ENCODE results near the gene HIPK2. TPM values are rescaled to one million over a fixed set of nuclear protein-coding genes. Genes with fewer than 3 reads are reported as not detected.

Gene HIPK2
- total and polyA plus RNA-seq, 2 donors (not counting 3 experiments of a cell fraction or from before 2014, with no cell fraction given): 9.0 to 43.8 TPM

GRCh38 chr7:139651914-139652313 is 125.9 kb downstream of the HIPK2 start:
- TF ChIP-seq MYC (IDR thresholded peaks at IDR 0.05; ENCODE audit: low read depth, low read length) (no peak), MAX (IDR thresholded peaks at IDR 0.05; ENCODE audit: insufficient read depth, insufficient read length) (no peak), CTCF (IDR thresholded peaks at IDR 0.05; ENCODE audit: extremely low read depth in 1 of 2, insufficient read depth in 1 of 2, low read depth in 1 of 2, low read length in 2 of 2) (no peak), EZH2 (IDR thresholded peaks at IDR 0.05; ENCODE audit: borderline replicate concordance, low read depth, low read length, severe bottlenecking) (no peak), POLR2A (IDR thresholded peaks at IDR 0.05; ENCODE audit: low read depth, low read length) (no peak), JUN (IDR thresholded peaks at IDR 0.05; ENCODE audit: borderline replicate concordance, insufficient read depth, insufficient read length, low read depth) (no peak), FOS (IDR thresholded peaks at IDR 0.05; ENCODE audit: borderline replicate concordance, insufficient read depth, low read length) (no peak), GATA2 (IDR thresholded peaks at IDR 0.05; ENCODE audit: insufficient read depth, insufficient read length, low read depth, low read length) (no peak), POLR2AphosphoS5 (IDR thresholded peaks at IDR 0.05; ENCODE audit: insufficient read depth, low read depth, low read length) (no peak)
- Histone ChIP-seq H3K9me1 (replicated peaks; ENCODE audit: control insufficient read depth, extremely low read depth, insufficient read depth, low read length) (no peaks in the 10 kb centered on the region), H3K27ac (ENCODE audit: insufficient read depth, low read depth, low read length) (peak overlapping the region; percentile 0), H3K4me3 (replicated peaks in 1 of 3; ENCODE audit: insufficient read depth in 1 of 3, low read depth in 1 of 3, low read length in 3 of 3) (no peak overlapping the region), H3K27me3 (ENCODE audit: control insufficient read depth in 2 of 2, insufficient read depth in 2 of 2, low read length in 2 of 2) (no peaks in the 10 kb centered on the region), H3K36me3 (ENCODE audit: control insufficient read depth in 2 of 2, extremely low read depth in 1 of 2, insufficient read depth in 2 of 2, low read length in 2 of 2) (no peaks in the 10 kb centered on the region), H2AFZ (ENCODE audit: low read depth, low read length) (no peak overlapping the region), H3K79me2 (ENCODE audit: control insufficient read depth, insufficient read depth, low read length) (peaks cover 24% of the 10 kb centered on the region), H3K9ac (replicated peaks; ENCODE audit: extremely low read depth, insufficient read depth, low read length) (no peak overlapping the region), H4K20me1 (replicated peaks; ENCODE audit: control insufficient read depth, extremely low read depth, insufficient read depth, low read length) (no peaks in the 10 kb centered on the region), H3K4me1 (ENCODE audit: control insufficient read depth, extremely low read depth, insufficient read depth, low read length) (peaks cover 43% of the 10 kb centered on the region), H3K4me2 (ENCODE audit: insufficient read depth, low read length) (no peak overlapping the region), H3K9me3 (replicated peaks; ENCODE audit: control insufficient read depth, insufficient read depth, low read length) (no peaks in the 10 kb centered on the region)
- POLR2A ChIA-PET: no interaction called here
- no TSS peak for BruUV-seq (replicated peaks)
- peak; percentile 49 for DNase-seq (ENCODE audit: low read depth, low spot score)
- CTCF ChIA-PET: interaction anchor here (1.5 to 1.8 kb wide), 2 partner anchors 119 to 351 kb away, joined by 6 to 10 read pairs; no protein-coding TSS in a partner anchor
- dilution Hi-C loops (cut with MboI; ENCODE audit: extremely low pct_ligation_motif_present, low sequenced_read_pairs): no loop called here
- intact Hi-C loops (cut with micrococcal nuclease): no loop called here
- peak; percentile 24 for FAIRE-seq

Data from endothelial cell of umbilical vein (primary cell).